ENCODE results near the gene ZCRB1.

The ZCRB1 gene

DNA sequence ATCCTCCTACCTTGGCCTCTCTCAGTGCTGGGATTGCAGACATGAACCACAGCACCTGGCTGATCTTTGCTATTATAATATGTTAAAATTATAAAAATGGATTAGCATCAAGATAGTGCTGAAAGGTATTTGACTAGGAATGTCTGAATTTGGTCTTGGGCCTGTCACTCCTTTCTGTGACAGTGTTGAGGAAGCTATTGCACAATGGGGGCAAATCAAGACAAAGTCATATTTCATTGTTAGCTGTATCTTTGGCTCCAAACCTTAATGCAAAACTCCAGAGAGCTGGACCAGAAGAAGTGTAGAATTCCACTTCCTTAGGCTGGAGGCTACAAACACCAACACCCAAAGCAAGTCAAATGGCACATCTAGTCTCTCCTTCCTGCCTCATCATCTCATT lies 42.2 kb downstream of the ZCRB1 start:
- Histone ChIP-seq H3K9me3 (ENCODE audit: low read length) (no peaks in the 10 kb centered on the region), H3K27me3 (ENCODE audit: insufficient read depth, low read length) (no peaks in the 10 kb centered on the region), H3K36me3 (ENCODE audit: insufficient read depth, low read length) (no peaks in the 10 kb centered on the region), H3K4me3 (ENCODE audit: low read length) (no peak overlapping the region), H2AFZ (ENCODE audit: low read depth, low read length) (no peak overlapping the region), H3K4me1 (ENCODE audit: insufficient read depth, low read length) (peaks cover 5% of the 10 kb centered on the region)

DNA sequence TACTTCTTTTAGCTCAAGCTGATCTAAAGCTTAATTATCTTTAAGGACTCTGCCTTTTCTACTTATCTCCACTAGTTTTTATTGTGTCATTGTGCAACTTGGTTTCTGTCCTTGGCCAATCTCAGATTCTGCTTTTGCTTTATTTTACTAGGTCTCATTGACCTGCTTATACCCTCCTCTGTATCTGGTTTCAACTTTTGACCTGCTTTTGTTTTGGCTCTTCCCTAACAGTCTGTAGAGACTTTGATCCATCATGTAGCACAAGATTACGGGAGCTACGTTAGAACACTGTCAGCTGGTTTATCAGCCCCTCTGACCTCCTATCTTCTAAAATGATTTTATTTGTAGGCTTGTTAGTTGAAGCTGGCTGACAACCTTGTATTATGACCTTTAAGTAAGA lies 43.6 kb downstream of the ZCRB1 start:
- Histone ChIP-seq H3K9me3 (ENCODE audit: low read length) (no peaks in the 10 kb centered on the region), H3K4me3 (ENCODE audit: low read length) (no peak overlapping the region), H3K27me3 (ENCODE audit: insufficient read depth, low read length) (no peaks in the 10 kb centered on the region), H3K36me3 (ENCODE audit: insufficient read depth, low read length) (no peaks in the 10 kb centered on the region), H2AFZ (ENCODE audit: low read depth, low read length) (no peak overlapping the region), H3K4me1 (ENCODE audit: insufficient read depth, low read length) (peaks cover 5% of the 10 kb centered on the region)

DNA sequence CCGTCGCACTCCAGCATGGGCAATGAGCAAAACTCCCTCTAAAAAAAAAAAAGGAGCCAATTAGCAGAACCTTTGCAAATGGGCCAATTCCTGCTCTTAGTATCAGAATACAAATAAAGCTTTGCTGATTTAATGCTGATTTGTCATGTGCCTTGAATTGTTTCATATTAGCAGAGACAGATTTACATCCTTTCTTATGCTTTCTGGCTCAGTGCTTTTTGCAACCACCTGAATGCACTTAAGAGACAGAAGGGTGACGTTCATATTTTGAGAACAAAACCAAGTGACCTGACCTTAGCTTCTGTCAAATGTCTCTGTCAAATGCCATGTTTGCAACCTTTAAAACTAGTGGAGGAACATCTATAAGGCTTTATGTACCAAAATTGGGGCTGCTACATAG lies 44.0 kb downstream of the ZCRB1 start:
- H2AFZ ChIP-seq (ENCODE audit: low read depth, low read length): no peak overlapping the region
- H3K4me1 ChIP-seq (ENCODE audit: insufficient read depth, low read length): peaks cover 5% of the 10 kb centered on the region
- H3K9me3 ChIP-seq (ENCODE audit: low read length): no peaks in the 10 kb centered on the region
- no peaks in the 10 kb centered on the region for H3K27me3 ChIP-seq (ENCODE audit: insufficient read depth, low read length)
- H3K4me3 ChIP-seq (ENCODE audit: low read length): no peak overlapping the region
- no peaks in the 10 kb centered on the region for H3K36me3 ChIP-seq (ENCODE audit: insufficient read depth, low read length)

DNA sequence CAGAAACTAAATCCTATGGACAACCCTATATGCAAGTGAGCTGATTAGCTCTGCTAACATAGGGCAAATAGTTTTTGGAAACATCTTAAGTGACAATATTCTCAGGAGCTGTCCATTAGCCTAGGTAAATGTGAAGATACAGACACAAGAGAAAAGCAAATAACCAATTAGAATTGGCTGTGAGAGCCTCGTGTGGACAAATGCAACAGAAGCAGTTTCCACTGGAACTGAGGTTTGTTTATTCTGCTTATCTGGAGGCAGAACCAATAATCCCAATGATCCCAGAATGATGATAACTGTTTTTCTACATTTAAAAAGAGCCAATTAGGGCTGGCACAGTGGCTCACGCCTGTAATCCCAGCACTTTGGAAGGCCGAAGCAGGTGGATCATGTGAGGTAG lies 44.6 kb downstream of the ZCRB1 start:
- H3K9me3 ChIP-seq (ENCODE audit: low read length): no peaks in the 10 kb centered on the region
- no peak overlapping the region for H3K4me3 ChIP-seq (ENCODE audit: low read length)
- H3K4me1 ChIP-seq (ENCODE audit: insufficient read depth, low read length): peaks cover 5% of the 10 kb centered on the region
- H2AFZ ChIP-seq (ENCODE audit: low read depth, low read length): no peak overlapping the region
- no peaks in the 10 kb centered on the region for H3K36me3 ChIP-seq (ENCODE audit: insufficient read depth, low read length)
- H3K27me3 ChIP-seq (ENCODE audit: insufficient read depth, low read length): no peaks in the 10 kb centered on the region

DNA sequence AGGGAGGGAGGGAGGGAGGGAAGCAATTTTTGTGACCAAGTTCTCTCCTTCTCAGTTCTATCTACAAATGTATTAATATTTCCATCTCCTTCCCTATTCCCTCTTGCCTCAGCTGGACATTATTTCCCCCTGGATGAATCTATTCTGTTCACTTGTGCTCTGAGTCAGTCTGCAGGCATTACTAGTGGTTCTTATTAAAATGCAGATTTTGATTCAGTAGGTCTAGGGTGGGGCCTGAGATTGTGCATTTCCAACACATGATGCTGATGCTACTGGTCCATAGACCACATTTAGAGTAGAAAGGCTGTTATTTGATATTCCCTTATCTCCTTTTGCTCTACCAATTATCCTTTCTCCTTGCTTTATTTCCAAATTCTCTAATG lies 47.8 kb downstream of the ZCRB1 start:
- Histone ChIP-seq H3K9me3 (ENCODE audit: low read length) (no peaks in the 10 kb centered on the region), H3K4me1 (ENCODE audit: insufficient read depth, low read length) (peaks cover 5% of the 10 kb centered on the region), H2AFZ (ENCODE audit: low read depth, low read length) (no peak overlapping the region)

DNA sequence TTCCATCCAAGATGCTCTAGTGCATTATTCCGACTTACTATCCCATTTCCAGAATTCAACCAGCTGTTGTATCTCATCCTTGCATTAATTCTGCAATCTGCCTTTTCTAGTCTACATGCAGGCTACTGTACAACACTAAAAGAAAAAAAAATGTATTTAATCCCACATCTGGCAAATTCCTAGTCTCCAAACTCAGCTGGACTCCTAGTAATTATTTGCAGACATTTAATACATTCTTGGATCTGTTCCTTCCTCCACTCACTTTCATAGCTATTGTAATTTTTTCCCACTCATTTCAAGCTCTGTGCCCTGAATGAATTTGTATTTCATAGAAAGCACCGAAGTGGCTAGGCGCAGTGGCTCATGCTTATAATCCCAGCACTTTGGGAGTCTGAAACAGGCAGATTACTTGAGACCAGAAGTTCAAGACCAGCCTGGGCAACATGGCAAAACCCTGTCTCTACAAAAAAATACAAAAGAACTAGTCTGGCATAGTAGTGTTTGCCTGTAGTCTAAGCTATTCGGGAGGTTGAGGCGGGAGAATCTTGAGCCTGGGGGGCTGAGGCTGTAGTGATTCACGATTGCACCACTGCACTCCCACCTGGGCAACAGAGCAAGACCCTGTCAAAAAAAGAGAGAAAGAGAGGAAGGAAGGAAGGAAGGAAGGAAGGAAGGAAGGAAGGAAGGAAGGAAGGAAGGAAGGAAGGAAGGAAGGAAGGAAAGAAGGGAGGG lies 48.3 kb downstream of the ZCRB1 start:
- no peak overlapping the region for H3K4me3 ChIP-seq (ENCODE audit: low read length)
- H3K36me3 ChIP-seq (ENCODE audit: insufficient read depth, low read length): no peaks in the 10 kb centered on the region
- H2AFZ ChIP-seq (ENCODE audit: low read depth, low read length): no peak overlapping the region
- H3K27me3 ChIP-seq (ENCODE audit: insufficient read depth, low read length): no peaks in the 10 kb centered on the region
- no peaks in the 10 kb centered on the region for H3K9me3 ChIP-seq (ENCODE audit: low read length)
- H3K4me1 ChIP-seq (ENCODE audit: insufficient read depth, low read length): peaks cover 5% of the 10 kb centered on the region

More for the DNA sequence above, 47.8 kb downstream of the ZCRB1 start:
- Histone ChIP-seq H3K4me3 (ENCODE audit: low read length) (no peak overlapping the region), H3K27me3 (ENCODE audit: insufficient read depth, low read length) (no peaks in the 10 kb centered on the region), H3K36me3 (ENCODE audit: insufficient read depth, low read length) (no peaks in the 10 kb centered on the region)

DNA sequence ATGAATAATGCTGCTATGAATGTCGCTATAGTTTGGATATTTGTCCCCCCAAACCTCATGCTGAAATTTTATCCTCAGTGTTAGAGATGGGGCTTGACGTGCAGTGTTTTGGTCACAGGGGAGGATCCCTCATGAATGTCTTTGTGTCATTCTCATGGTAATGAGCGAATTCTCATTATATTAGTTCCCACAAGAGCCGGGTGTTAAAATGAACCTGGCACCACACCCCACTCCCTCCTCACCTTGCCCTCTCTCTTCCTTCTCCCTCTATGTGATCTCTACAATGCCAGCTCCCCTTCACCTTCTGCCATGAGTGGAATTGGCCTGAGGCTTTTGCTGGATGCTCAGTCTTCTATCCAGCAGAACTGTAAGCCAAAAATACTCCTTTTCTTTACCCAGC lies 50.4 kb downstream of the ZCRB1 start:
- H3K4me3 ChIP-seq (ENCODE audit: low read length): no peak overlapping the region
- H3K36me3 ChIP-seq (ENCODE audit: insufficient read depth, low read length): no peaks in the 10 kb centered on the region
- no peak overlapping the region for H2AFZ ChIP-seq (ENCODE audit: low read depth, low read length)
- no peaks in the 10 kb centered on the region for H3K4me1 ChIP-seq (ENCODE audit: insufficient read depth, low read length)
- no peaks in the 10 kb centered on the region for H3K27me3 ChIP-seq (ENCODE audit: insufficient read depth, low read length)
- H3K9me3 ChIP-seq (ENCODE audit: low read length): no peaks in the 10 kb centered on the region

DNA sequence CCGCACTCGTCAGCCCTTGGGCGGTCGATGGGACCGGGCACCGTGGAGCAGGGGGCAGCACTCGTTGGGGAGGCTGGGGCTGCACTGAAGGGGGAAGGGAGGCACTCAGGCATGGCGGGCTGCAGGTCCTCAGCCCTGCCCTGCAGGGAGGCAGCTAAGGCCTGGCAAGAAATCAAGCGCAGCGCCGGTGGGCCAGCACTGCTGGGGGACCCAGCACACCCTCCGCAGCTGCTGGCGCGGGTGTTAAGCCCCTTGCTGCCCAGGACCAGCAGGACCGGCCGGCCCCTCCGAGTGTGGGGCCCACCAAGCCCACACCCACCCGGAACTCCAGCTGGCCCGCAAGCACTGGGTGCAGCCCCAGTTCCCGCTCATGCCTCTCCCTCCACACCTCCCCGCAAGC lies 52.2 kb downstream of the ZCRB1 start:
- no peak overlapping the region for H2AFZ ChIP-seq (ENCODE audit: low read depth, low read length)
- H3K4me1 ChIP-seq (ENCODE audit: insufficient read depth, low read length): no peaks in the 10 kb centered on the region
- H3K9me3 ChIP-seq (ENCODE audit: low read length): no peaks in the 10 kb centered on the region
- no peak overlapping the region for H3K4me3 ChIP-seq (ENCODE audit: low read length)
- no peaks in the 10 kb centered on the region for H3K27me3 ChIP-seq (ENCODE audit: insufficient read depth, low read length)
- no peaks in the 10 kb centered on the region for H3K36me3 ChIP-seq (ENCODE audit: insufficient read depth, low read length)

DNA sequence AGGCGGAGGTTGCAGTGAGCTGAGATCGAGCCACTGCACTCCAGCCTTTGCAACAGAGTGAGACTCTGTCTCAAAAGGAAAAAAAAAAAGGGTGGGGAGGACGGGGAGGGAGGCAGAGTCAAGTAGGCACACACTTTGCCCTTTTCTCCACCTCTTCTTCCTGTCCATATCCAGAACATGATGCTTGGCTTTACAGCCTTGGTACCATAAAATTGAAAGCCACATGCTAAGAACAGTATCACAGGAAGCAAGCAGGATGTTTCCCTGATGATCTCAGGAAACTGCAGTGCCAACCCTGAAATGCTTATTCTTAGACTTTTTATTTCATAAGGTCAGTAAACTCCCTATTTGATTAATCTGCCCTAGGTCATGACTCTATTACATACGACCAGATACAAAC lies 55.3 kb downstream of the ZCRB1 start:
- no peaks in the 10 kb centered on the region for H3K36me3 ChIP-seq (ENCODE audit: insufficient read depth, low read length)
- no peak overlapping the region for H3K4me3 ChIP-seq (ENCODE audit: low read length)
- H3K9me3 ChIP-seq (ENCODE audit: low read length): no peaks in the 10 kb centered on the region
- H3K27me3 ChIP-seq (ENCODE audit: insufficient read depth, low read length): no peaks in the 10 kb centered on the region
- no peaks in the 10 kb centered on the region for H3K4me1 ChIP-seq (ENCODE audit: insufficient read depth, low read length)
- H2AFZ ChIP-seq (ENCODE audit: low read depth, low read length): no peak overlapping the region

DNA sequence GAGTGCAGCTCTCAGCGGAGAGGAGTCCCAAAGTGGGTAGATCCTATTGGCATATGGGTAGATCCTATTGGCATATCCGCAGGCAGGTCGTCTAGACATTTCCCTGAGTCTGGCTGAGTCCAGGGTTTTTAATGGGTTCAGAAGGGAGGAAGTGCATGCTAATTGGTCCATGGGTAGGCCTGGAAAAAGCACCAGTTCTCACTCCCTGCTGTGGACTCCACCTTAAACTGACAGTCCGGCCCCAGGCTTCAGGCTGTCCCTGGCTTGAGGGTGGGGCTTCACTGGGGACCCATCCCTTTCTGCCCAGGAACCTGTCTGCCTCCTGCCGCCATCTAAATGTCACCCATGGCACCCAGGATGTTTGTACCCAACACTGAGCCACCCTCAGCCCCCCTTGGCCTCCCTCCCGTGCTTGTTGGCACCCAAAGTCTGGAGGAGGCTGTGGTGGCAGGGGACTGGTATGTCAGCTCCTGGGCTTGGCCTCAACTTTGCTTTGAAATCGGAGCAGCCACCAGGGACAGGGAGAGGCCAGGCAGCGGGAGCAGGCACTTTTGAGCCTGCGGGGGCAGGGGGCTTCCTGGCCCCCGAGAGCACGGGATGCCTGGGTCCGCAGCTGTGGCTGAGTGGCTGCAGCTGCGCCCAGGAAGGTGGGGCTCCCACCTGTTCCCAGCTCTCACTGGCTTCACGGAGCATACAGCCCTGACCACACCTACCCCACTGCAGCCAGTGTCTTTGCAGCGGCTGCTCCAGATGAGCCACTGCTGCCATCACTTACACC lies 58.3 kb downstream of the ZCRB1 start:
- Histone ChIP-seq H3K4me1 (ENCODE audit: insufficient read depth, low read length) (no peaks in the 10 kb centered on the region), H3K27me3 (ENCODE audit: insufficient read depth, low read length) (no peaks in the 10 kb centered on the region), H3K36me3 (ENCODE audit: insufficient read depth, low read length) (no peaks in the 10 kb centered on the region), H3K9me3 (ENCODE audit: low read length) (no peaks in the 10 kb centered on the region), H3K4me3 (ENCODE audit: low read length) (no peak overlapping the region), H2AFZ (ENCODE audit: low read depth, low read length) (no peak overlapping the region)

DNA sequence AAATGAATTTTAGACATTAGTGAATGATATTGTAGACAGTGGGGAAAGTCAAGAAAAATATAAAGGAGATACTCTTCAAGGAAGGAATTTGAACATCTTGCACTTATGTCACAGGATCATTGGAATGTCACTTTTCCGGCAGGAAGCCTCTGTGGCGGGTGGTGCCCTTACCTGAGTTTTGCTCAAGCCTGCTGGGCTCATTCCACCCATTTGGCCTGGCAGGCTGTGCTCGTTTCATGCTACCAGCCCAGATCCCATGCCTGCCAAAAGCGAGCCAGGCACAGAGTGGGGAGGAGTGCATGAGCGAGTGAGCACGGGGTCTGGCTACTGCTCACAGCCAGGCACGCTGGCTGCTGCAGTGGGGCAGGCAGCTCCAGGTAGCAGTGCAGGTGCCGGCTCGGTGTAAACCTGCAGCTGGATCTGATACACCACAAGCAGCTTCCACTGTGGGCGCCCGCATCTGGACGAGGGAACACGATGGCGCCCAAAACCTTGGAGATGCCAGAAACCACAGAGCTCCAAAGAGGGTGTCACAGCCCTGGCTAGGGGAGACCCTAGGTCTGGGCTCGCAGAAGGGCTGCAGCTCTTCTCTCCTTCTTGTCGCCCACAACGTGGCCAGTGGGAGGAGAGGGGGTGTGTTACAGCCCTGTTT lies 59.2 kb downstream of the ZCRB1 start:
- H3K36me3 ChIP-seq (ENCODE audit: insufficient read depth, low read length): no peaks in the 10 kb centered on the region

DNA sequence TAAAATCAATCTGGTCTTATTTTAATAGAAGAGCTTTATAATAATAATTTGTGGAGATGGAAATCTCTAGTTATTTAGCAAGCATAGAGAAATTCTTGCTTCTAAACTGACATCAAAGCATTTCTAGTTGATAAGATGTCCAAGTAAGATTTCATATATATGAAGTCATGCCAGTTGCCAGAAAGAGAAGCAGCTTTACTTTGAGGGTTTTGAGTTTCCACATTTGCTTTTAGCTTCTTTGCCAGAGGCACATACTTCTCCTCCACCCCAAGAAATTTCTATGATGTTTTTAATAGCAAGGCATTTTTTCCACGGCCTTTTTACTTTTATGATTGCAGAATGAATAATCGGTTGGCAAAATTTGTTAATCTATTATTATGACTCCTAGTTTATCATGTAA lies 63.6 kb downstream of the ZCRB1 start:
- no peaks in the 10 kb centered on the region for H3K27me3 ChIP-seq (ENCODE audit: insufficient read depth, low read length)
- no peaks in the 10 kb centered on the region for H3K4me1 ChIP-seq (ENCODE audit: insufficient read depth, low read length)
- no peaks in the 10 kb centered on the region for H3K36me3 ChIP-seq (ENCODE audit: insufficient read depth, low read length)
- H2AFZ ChIP-seq (ENCODE audit: low read depth, low read length): no peak overlapping the region
- no peak overlapping the region for H3K4me3 ChIP-seq (ENCODE audit: low read length)
- no peaks in the 10 kb centered on the region for H3K9me3 ChIP-seq (ENCODE audit: low read length)

More for the DNA sequence above, 59.2 kb downstream of the ZCRB1 start:
- no peaks in the 10 kb centered on the region for H3K4me1 ChIP-seq (ENCODE audit: insufficient read depth, low read length)
- no peaks in the 10 kb centered on the region for H3K9me3 ChIP-seq (ENCODE audit: low read length)
- no peak overlapping the region for H3K4me3 ChIP-seq (ENCODE audit: low read length)
- no peak overlapping the region for H2AFZ ChIP-seq (ENCODE audit: low read depth, low read length)
- no peaks in the 10 kb centered on the region for H3K27me3 ChIP-seq (ENCODE audit: insufficient read depth, low read length)

Data from neuron (in vitro differentiated cells).